ENCODE results near the gene ZNF277. TPM values are rescaled to one million over a fixed set of nuclear protein-coding genes. Genes with fewer than 3 reads are reported as not detected.

ZNF277 gene
- total RNA-seq, 4 donors from 2014 or later = 16.5 to 25.8 (median 19.1) TPM

- no peaks in the 10 kb centered on the region for H3K36me3 ChIP-seq
- 82 to 87% methylated on average over 6 of the region's 6 CpGs for WGBS, 2 donors
- TF ChIP-seq POLR2A (IDR thresholded peaks at IDR 0.05) = no peak
- H3K4me3 ChIP-seq = no peak overlapping the region
- no peaks in the 10 kb centered on the region for H3K27me3 ChIP-seq
- DNase-seq (ENCODE audit: low spot score in 2 of 2) = no peak
- H3K27ac ChIP-seq = no peak overlapping the region
- H3K4me1 ChIP-seq = peaks cover 0 to 29% (median 0%) of the 10 kb centered on the region in 4 donors
- H3K9me3 ChIP-seq = no peaks in the 10 kb centered on the region
Observed at GRCh38 chr7:112254709-112255387, 48.4 kb downstream of the ZNF277 start.

GRCh38 chr7:112255388-112255720, 48.9 kb downstream of the ZNF277 start:
- no peak overlapping the region for H3K4me3 ChIP-seq
- H3K27ac ChIP-seq = no peak overlapping the region
- DNase-seq (ENCODE audit: low spot score in 2 of 2) = no peak
- H3K9me3 ChIP-seq = no peaks in the 10 kb centered on the region
- peaks cover 0 to 29% (median 0%) of the 10 kb centered on the region in 4 donors for H3K4me1 ChIP-seq
- TF ChIP-seq POLR2A (IDR thresholded peaks at IDR 0.05) = no peak
- no peak for TF ChIP-seq CTCF (IDR thresholded peaks at IDR 0.05)
- no peak for TF ChIP-seq EP300 (IDR thresholded peaks at IDR 0.05)
- H3K36me3 ChIP-seq = no peaks in the 10 kb centered on the region
- H3K27me3 ChIP-seq = no peaks in the 10 kb centered on the region

GRCh38 chr7:112257073-112257472, 50.6 kb downstream of the ZNF277 start:
- no peak overlapping the region for H3K27ac ChIP-seq
- H3K36me3 ChIP-seq = no peaks in the 10 kb centered on the region
- 94 to 96% methylated on average over 2 of the region's 2 CpGs for WGBS, 2 donors
- H3K4me3 ChIP-seq = no peak overlapping the region
- no peaks in the 10 kb centered on the region for H3K27me3 ChIP-seq
- DNase-seq (ENCODE audit: low spot score in 2 of 2) = no peak
- no peaks in the 10 kb centered on the region for H3K9me3 ChIP-seq
- TF ChIP-seq CTCF (IDR thresholded peaks at IDR 0.05) = no peak
- TF ChIP-seq EP300 (IDR thresholded peaks at IDR 0.05) = no peak
- no peak for TF ChIP-seq POLR2A (IDR thresholded peaks at IDR 0.05)
- H3K4me1 ChIP-seq = peaks cover 0 to 16% (median 0%) of the 10 kb centered on the region in 4 donors

GRCh38 chr7:112260911-112261310, 54.4 kb downstream of the ZNF277 start:
- H3K27ac ChIP-seq = no peak overlapping the region
- no peaks in the 10 kb centered on the region for H3K9me3 ChIP-seq
- H3K4me3 ChIP-seq = no peak overlapping the region
- no peaks in the 10 kb centered on the region for H3K36me3 ChIP-seq
- H3K4me1 ChIP-seq = peaks cover 0 to 11% (median 0%) of the 10 kb centered on the region in 4 donors
- no peaks in the 10 kb centered on the region for H3K27me3 ChIP-seq
- 90 to 93% methylated on average over 2 of the region's 2 CpGs for WGBS, 2 donors
- TF ChIP-seq CTCF (IDR thresholded peaks at IDR 0.05) (no peak), EP300 (IDR thresholded peaks at IDR 0.05) (no peak), POLR2A (IDR thresholded peaks at IDR 0.05) (no peak)
- DNase-seq (ENCODE audit: low spot score in 2 of 2) = no peak

- WGBS, 2 donors = 72 to 74% methylated on average over 3 of the region's 3 CpGs
- Histone ChIP-seq H3K36me3 (no peaks in the 10 kb centered on the region), H3K4me3 (no peak overlapping the region), H3K9me3 (no peaks in the 10 kb centered on the region), H3K27me3 (no peaks in the 10 kb centered on the region), H3K27ac (no peak overlapping the region), H3K4me1 (peaks cover 0 to 16% (median 0%) of the 10 kb centered on the region in 4 donors)
- TF ChIP-seq POLR2A (IDR thresholded peaks at IDR 0.05) = no peak
- no peak for TF ChIP-seq CTCF (IDR thresholded peaks at IDR 0.05)
- TF ChIP-seq EP300 (IDR thresholded peaks at IDR 0.05) = no peak
- no peak for DNase-seq (ENCODE audit: low spot score in 2 of 2)
Observed at GRCh38 chr7:112262036-112262435, 55.5 kb downstream of the ZNF277 start.

All from tibial nerve (tissue), 4 donors.